B cell (primary cell): ENCODE data around the gene NCBP2L. TPM values are rescaled to one million over a fixed set of nuclear protein-coding genes. Genes with fewer than 3 reads are reported as not detected.
"Not testable (repeated sequence)": the region's sequence is repeated elsewhere in the genome, so short reads cannot be mapped to it uniquely, and the experiment has no call there.

Experiments used
- ATAC-seq: fragments of 200-7000 bp; cut with Tn5 transposase; one replicate; pipeline ENCODE4 v1.10.0; 2021; ENCODE audit warnings: low read depth, mild to moderate bottlenecking, moderate number of reproducible peaks, moderate library complexity
- CTCF ChIA-PET: fragments of 350-600 bp; sonication (Branson Sonifier 250); formaldehyde crosslinking; loops from one replicate; lab custom pipeline; 2021; ENCODE audit warnings: antibody characterized with exemption, inconsistent platforms; lab: Charles Lee
- POLR2A ChIA-PET: fragments of 350-600 bp; sonication (Branson Sonifier 250); formaldehyde crosslinking; loops from one replicate; lab custom pipeline; 2021; ENCODE audit warnings: antibody characterized with exemption; lab: Charles Lee
- DNase-seq: peaks from one replicate; pipeline ENCODE4 v3.0.0; 2013
- H2AFZ ChIP-seq: 2 replicates; pipeline ENCODE4 v1.6.1; 2012; ENCODE audit warnings: mild to moderate bottlenecking, low read depth, low read length; ENCODE audit not compliant: insufficient read depth, poor library complexity, severe bottlenecking
- H3K27ac ChIP-seq, 2 donors: 1 replicate in 1 of 2; 2 replicates in 1 of 2; pipeline ENCODE4 v1.5.1; 2012 to 2013; ENCODE audit warnings: low read length in 2 of 2, mild to moderate bottlenecking in 2 of 2, moderate library complexity in 1 of 2
- H3K27me3 ChIP-seq, 4 experiments: fragments of 200-600 bp in 1 of 4; sonication (generic) in 1 of 4; replicated peaks in 1 of 4; 1 replicate in 2 of 4; 2 replicates in 2 of 4; pipeline versions ENCODE4 v1.6.1 to v1.7.0; 2013 to 2016; ENCODE audit warnings: low read length in 3 of 4, mild to moderate bottlenecking in 2 of 4, mixed read lengths in 1 of 4, moderate library complexity in 1 of 4; ENCODE audit not compliant: insufficient read depth in 4 of 4, control insufficient read depth in 3 of 4; ENCODE audit errors: control extremely low read depth in 1 of 4
- H3K36me3 ChIP-seq, 2 experiments: replicated peaks in 1 of 2; 1 replicate in 1 of 2; 2 replicates in 1 of 2; pipeline versions ENCODE4 v1.6.1 to v1.7.1; 2013; ENCODE audit warnings: low read length in 1 of 2; ENCODE audit not compliant: insufficient read depth in 2 of 2, control insufficient read depth in 1 of 2; ENCODE audit errors: control extremely low read depth in 1 of 2, extremely low read depth in 1 of 2
- H3K4me1 ChIP-seq, 2 donors: fragments of 200-600 bp in 1 of 2; sonication (generic) in 1 of 2; 1 replicate in 1 of 2; 2 replicates in 1 of 2; pipeline versions ENCODE4 v1.5.1 to v1.6.1; 2013 to 2017; ENCODE audit warnings: low read length in 2 of 2; ENCODE audit not compliant: control insufficient read depth in 2 of 2, insufficient read depth in 2 of 2
- H3K4me2 ChIP-seq: replicated peaks from 2 replicates; pipeline ENCODE3; 2012; ENCODE audit warnings: mild to moderate bottlenecking, low read depth, low read length; ENCODE audit not compliant: poor library complexity, severe bottlenecking
- H3K4me3 ChIP-seq, 5 experiments: fragments of 200-600 bp in 1 of 5; sonication (generic) in 1 of 5; 1 replicate in 3 of 5; 2 replicates in 2 of 5; pipeline versions ENCODE4 v1.5.1 to v1.7.0; 2011 to 2016; ENCODE audit warnings: low read length in 4 of 5, mild to moderate bottlenecking in 4 of 5, low read depth in 2 of 5, control low read depth in 1 of 5, moderate library complexity in 1 of 5; ENCODE audit not compliant: insufficient read depth in 1 of 5; ENCODE audit errors: control extremely low read depth in 1 of 5, extremely low read depth in 1 of 5
- H3K79me2 ChIP-seq: fragments of 200-600 bp; sonication (generic); one replicate; pipeline ENCODE4 v1.6.0; 2016; ENCODE audit warnings: low read length; ENCODE audit not compliant: control insufficient read depth, insufficient read depth
- H3K9ac ChIP-seq: fragments of 200-600 bp; sonication (generic); 2 replicates; pipeline ENCODE4 v1.6.1; 2017; ENCODE audit warnings: mild to moderate bottlenecking, low read length, moderate library complexity
- H3K9me3 ChIP-seq, 3 donors: one replicate each; pipeline versions ENCODE4 v1.6.1 to v1.7.1; 2013; ENCODE audit warnings: low read length in 2 of 3; ENCODE audit not compliant: control insufficient read depth in 2 of 3, insufficient read depth in 1 of 3; ENCODE audit errors: control extremely low read depth in 1 of 3
- H4K20me1 ChIP-seq: 2 replicates; pipeline ENCODE4 v1.6.0; 2012; ENCODE audit warnings: mild to moderate bottlenecking, low read length; ENCODE audit not compliant: insufficient read depth, control insufficient read depth, poor library complexity, severe bottlenecking
- H3K27ac Mint-ChIP-seq: one replicate; pipeline ENCODE4 v1.8.0; 2021; ENCODE audit warnings: mixed read lengths
- H3K27me3 Mint-ChIP-seq: one replicate; pipeline ENCODE4 v1.8.0; 2021; ENCODE audit warnings: mixed read lengths
- H3K4me1 Mint-ChIP-seq: one replicate; pipeline ENCODE4 v1.8.0; 2021; ENCODE audit warnings: mixed read lengths
- H3K4me3 Mint-ChIP-seq: one replicate; pipeline ENCODE4 v1.8.0; 2021; ENCODE audit warnings: mixed read lengths
- H3K9me3 Mint-ChIP-seq: one replicate; pipeline ENCODE4 v1.8.0; 2022; ENCODE audit warnings: mixed read lengths; ENCODE audit not compliant: insufficient read depth
- CTCF ChIP-seq: fragments of 200-600 bp; IDR thresholded peaks from one replicate; pipeline ENCODE4 v1.8.0; 2022; ENCODE audit warnings: antibody characterized with exemption, mild to moderate bottlenecking
- EZH2 ChIP-seq: IDR thresholded peaks from 2 replicates; pipeline ENCODE4 v1.6.1; 2012; ENCODE audit warnings: borderline replicate concordance, low read depth, mild to moderate bottlenecking, moderate library complexity, low read length; ENCODE audit not compliant: insufficient read depth, poor library complexity, severe bottlenecking
- WGBS: methylation state at CpG from one replicate; pipeline ENCODE4 v1.1.5; 2013; ENCODE audit warnings: missing lambda C conversion rate; ENCODE audit not compliant: insufficient coverage; 5-methylcytosine and 5-hydroxymethylcytosine counted together
- intact Hi-C: fragments of 100-400 bp; cut with micrococcal nuclease; formaldehyde crosslinking; loops from one replicate; pipeline ENCODE4 v1.10.0; 2022
- polyA plus RNA-seq: library from polyadenylated mRNA; depleted of rRNA; stranded (reverse); fragments of >200 nt; gene quantifications from 2 replicates; pipeline ENCODE4 v1.2.3, GENCODE V29; 2012
- total RNA-seq, 2 donors: library from RNA; stranded (reverse); fragments of 120-200 nt in 1 of 2; gene quantifications; 1 replicate in 1 of 2; 2 replicates in 1 of 2; pipeline versions ENCODE4 v1.2.3 to v1.2.4, GENCODE V29; 2013 to 2022

The NCBP2L gene
- total and polyA plus RNA-seq, 2 donors (not counting 1 experiment from before 2014, with no cell fraction given): not detected

GRCh38 chrX:107804427-107804826 is 26.9 kb downstream of the NCBP2L start:
- no peaks in the 10 kb centered on the region for H3K4me1 ChIP-seq
- TF ChIP-seq EZH2 (no peak), CTCF (no peak)
- ChIA-PET POLR2A (no interaction called here), CTCF (no interaction called here)
- no peaks in the 10 kb centered on the region for H3K36me3 ChIP-seq
- no peaks in the 10 kb centered on the region for H3K4me1 Mint-ChIP-seq
- no peak overlapping the region for H3K4me3 Mint-ChIP-seq
- peaks cover 18% of the 10 kb centered on the region for H3K27me3 Mint-ChIP-seq
- no peak overlapping the region for H3K4me2 ChIP-seq
- no peaks in the 10 kb centered on the region for H4K20me1 ChIP-seq
- no peak overlapping the region for H3K27ac ChIP-seq
- no peaks in the 10 kb centered on the region for H3K79me2 ChIP-seq
- H3K9ac ChIP-seq: no peak overlapping the region
- DNase-seq (no peak), ATAC-seq (no peak)
- H3K4me3 ChIP-seq: no peak overlapping the region
- no peak overlapping the region for H3K27ac Mint-ChIP-seq
- no peaks in the 10 kb centered on the region for H3K27me3 ChIP-seq
- no peak overlapping the region for H2AFZ ChIP-seq
- intact Hi-C loops: no loop called here
- H3K9me3 Mint-ChIP-seq: no peaks in the 10 kb centered on the region
- no peaks in the 10 kb centered on the region for H3K9me3 ChIP-seq
- WGBS: no CpG with 5 or more reads among the region's 1 CpG

GRCh38 chrX:107805179-107805578 is 27.6 kb downstream of the NCBP2L start:
- Histone ChIP-seq H4K20me1 (no peaks in the 10 kb centered on the region), H3K79me2 (no peaks in the 10 kb centered on the region), H3K9me3 (no peaks in the 10 kb centered on the region), H2AFZ (no peak overlapping the region), H3K4me2 (no peak overlapping the region), H3K27ac (no peak overlapping the region), H3K4me1 (no peaks in the 10 kb centered on the region), H3K27me3 (no peaks in the 10 kb centered on the region), H3K4me3 (no peak overlapping the region), H3K9ac (no peak overlapping the region), H3K36me3 (no peaks in the 10 kb centered on the region)
- H3K9me3 Mint-ChIP-seq: no peaks in the 10 kb centered on the region
- POLR2A ChIA-PET: no interaction called here
- H3K4me3 Mint-ChIP-seq: no peak overlapping the region
- intact Hi-C loops: no loop called here
- WGBS: 100% methylated on average over 1 of the region's 3 CpGs
- DNase-seq: no peak
- H3K27ac Mint-ChIP-seq: no peak overlapping the region
- no peak for ATAC-seq
- CTCF ChIA-PET: no interaction called here
- TF ChIP-seq CTCF (no peak), EZH2 (no peak)
- no peaks in the 10 kb centered on the region for H3K4me1 Mint-ChIP-seq
- H3K27me3 Mint-ChIP-seq: peaks cover 14% of the 10 kb centered on the region

GRCh38 chrX:107810053-107810452 is 32.5 kb downstream of the NCBP2L start:
- H3K9ac ChIP-seq, intact Hi-C loops, H3K9me3 ChIP-seq, H3K4me3 ChIP-seq, ATAC-seq, H3K4me3 Mint-ChIP-seq, H3K27ac ChIP-seq, POLR2A ChIA-PET, CTCF ChIA-PET, H3K4me1 ChIP-seq, H3K36me3 ChIP-seq, H3K4me2 ChIP-seq, H4K20me1 ChIP-seq, H3K27me3 ChIP-seq, DNase-seq, H3K9me3 Mint-ChIP-seq, H2AFZ ChIP-seq, H3K79me2 ChIP-seq, H3K27ac Mint-ChIP-seq, H3K4me1 Mint-ChIP-seq: not testable (repeated sequence)
- WGBS: 100% methylated on average over 2 of the region's 10 CpGs
- H3K27me3 Mint-ChIP-seq: peaks cover 24% of the 10 kb centered on the region
